H1 (cell line): ENCODE measurements around the gene DHFR2. TPM values are rescaled to one million over a fixed set of nuclear protein-coding genes. Genes with fewer than 3 reads are reported as not detected.

Experiments
- CTCF ChIA-PET: fragments of 300-600 bp; sonication (Branson Sonifier 250); formaldehyde crosslinking; loops from one replicate; lab custom pipeline; 2021; ENCODE audit not compliant: partially characterized antibody; lab: Charles Lee
- POLR2A ChIA-PET: fragments of 300-600 bp; sonication (Branson Sonifier 250); formaldehyde crosslinking; loops from one replicate; lab custom pipeline; 2021; ENCODE audit warnings: inconsistent platforms; ENCODE audit not compliant: partially characterized antibody; lab: Charles Lee
- DNase-seq, 2 experiments: peaks; one replicate each; pipeline versions ENCODE4 v3.0.0 to v3.0.0-alpha.2; 2010 to 2022; ENCODE audit warnings: low spot score in 2 of 2, low read depth in 1 of 2, mixed read lengths in 1 of 2
- FAIRE-seq: peaks from 2 replicates; lab custom pipeline; 2011; peaks lifted over from hg19 to GRCh38; lab: Jason Lieb, UNC
- H2AFZ ChIP-seq: 2 replicates; pipeline ENCODE4 v1.8.1; 2012; ENCODE audit warnings: low read length, inconsistent platforms
- H2AK5ac ChIP-seq: 2 replicates; pipeline ENCODE4 v1.6.1; 2013; ENCODE audit warnings: low read depth, low read length
- H2BK120ac ChIP-seq: replicated peaks from 2 replicates; pipeline ENCODE3; 2013; ENCODE audit warnings: low read depth, low read length, inconsistent platforms
- H2BK12ac ChIP-seq: 2 replicates; pipeline ENCODE4 v1.6.1; 2013; ENCODE audit warnings: low read depth, low read length
- H2BK15ac ChIP-seq: 2 replicates; pipeline ENCODE4 v1.6.1; 2013; ENCODE audit warnings: low read length
- H2BK20ac ChIP-seq: 2 replicates; pipeline ENCODE4 v1.6.1; 2013; ENCODE audit warnings: low read length
- H2BK5ac ChIP-seq: 2 replicates; pipeline ENCODE4 v1.6.1; 2013; ENCODE audit warnings: low read depth, low read length
- H3K14ac ChIP-seq: 2 replicates; pipeline ENCODE4 v1.6.1; 2013; ENCODE audit warnings: inconsistent platforms; ENCODE audit not compliant: insufficient read length
- H3K18ac ChIP-seq: 2 replicates; pipeline ENCODE4 v1.6.1; 2013; ENCODE audit warnings: low read length; ENCODE audit errors: extremely low read depth
- H3K23ac ChIP-seq: 2 replicates; pipeline ENCODE4 v1.6.1; 2013; ENCODE audit warnings: inconsistent platforms; ENCODE audit not compliant: insufficient read length
- H3K23me2 ChIP-seq: 2 replicates; pipeline ENCODE4 v1.6.1; 2013; ENCODE audit warnings: low read depth, low read length
- H3K27ac ChIP-seq: 2 replicates; pipeline ENCODE4 v1.6.1; 2011; ENCODE audit warnings: low read depth, low read length, inconsistent platforms
- H3K27me3 ChIP-seq, 4 experiments: replicated peaks in 1 of 4; 1 replicate in 1 of 4; 2 replicates in 3 of 4; pipeline versions ENCODE4 v1.6.1 to v1.8.1; 2011 to 2013; ENCODE audit warnings: low read length in 3 of 4, mild to moderate bottlenecking in 3 of 4, inconsistent platforms in 2 of 4, mixed read lengths in 2 of 4, moderate library complexity in 1 of 4; ENCODE audit not compliant: control insufficient read depth in 3 of 4, insufficient read depth in 3 of 4; ENCODE audit errors: extremely low read depth in 1 of 4
- H3K36me3 ChIP-seq, 4 experiments: 2 replicates each; pipeline versions ENCODE4 v1.6.1 to v1.8.1; 2011 to 2013; ENCODE audit warnings: mild to moderate bottlenecking in 4 of 4, low read length in 3 of 4, moderate library complexity in 2 of 4, control low read depth in 1 of 4, inconsistent platforms in 1 of 4; ENCODE audit not compliant: insufficient read depth in 4 of 4, control insufficient read depth in 2 of 4
- H3K4ac ChIP-seq: replicated peaks from 2 replicates; pipeline ENCODE3; 2013; ENCODE audit warnings: low read length, low read depth, mixed read lengths, inconsistent platforms; ENCODE audit not compliant: insufficient read length
- H3K4me1 ChIP-seq, 4 experiments: replicated peaks in 1 of 4; 1 replicate in 1 of 4; 2 replicates in 3 of 4; pipeline versions ENCODE4 v1.6.1 to v1.8.1; 2011 to 2013; ENCODE audit warnings: low read length in 3 of 4, inconsistent platforms in 2 of 4, mixed read lengths in 1 of 4; ENCODE audit not compliant: insufficient read depth in 4 of 4, control insufficient read depth in 3 of 4
- H3K4me2 ChIP-seq, 2 experiments: 2 replicates each; pipeline versions ENCODE4 v1.6.1 to v1.8.1; 2011 to 2013; ENCODE audit warnings: low read depth in 2 of 2, low read length in 2 of 2, control low read depth in 1 of 2, inconsistent platforms in 1 of 2, mild to moderate bottlenecking in 1 of 2; ENCODE audit not compliant: insufficient read depth in 1 of 2
- H3K4me3 ChIP-seq, 4 experiments: fragments of 200-600, 300-600 bp in 1 of 4; sonication (generic), shearing (Covaris generic), sonication (Bioruptor Twin) in 1 of 4; 2 replicates each; pipeline versions ENCODE4 v1.5.1 to v1.8.1; 2011 to 2016; ENCODE audit warnings: low read length in 4 of 4, low read depth in 3 of 4, control low read depth in 2 of 4, inconsistent platforms in 2 of 4, mild to moderate bottlenecking in 2 of 4, mixed read lengths in 1 of 4, moderate library complexity in 1 of 4; ENCODE audit not compliant: insufficient read depth in 2 of 4; ENCODE audit errors: extremely low read depth in 1 of 4
- H3K56ac ChIP-seq: replicated peaks from 2 replicates; pipeline ENCODE3; 2013; ENCODE audit warnings: low read depth, mild to moderate bottlenecking, mixed read lengths, low read length, inconsistent platforms; ENCODE audit not compliant: insufficient read length
- H3K79me1 ChIP-seq: 2 replicates; pipeline ENCODE4 v1.6.1; 2013; ENCODE audit warnings: low read depth, low read length, control low read depth
- H3K79me2 ChIP-seq, 2 experiments: 2 replicates each; pipeline versions ENCODE4 v1.6.1 to v1.8.1; 2012 to 2013; ENCODE audit warnings: low read length in 2 of 2, mild to moderate bottlenecking in 2 of 2, inconsistent platforms in 1 of 2; ENCODE audit not compliant: insufficient read depth in 2 of 2, control insufficient read depth in 1 of 2
- H3K9ac ChIP-seq, 4 experiments: replicated peaks in 1 of 4; 1 replicate in 1 of 4; 2 replicates in 3 of 4; pipeline versions ENCODE4 v1.6.1 to v1.8.1; 2011 to 2013; ENCODE audit warnings: low read depth in 3 of 4, low read length in 3 of 4, control low read depth in 2 of 4, mild to moderate bottlenecking in 2 of 4, moderate library complexity in 2 of 4, inconsistent platforms in 1 of 4; ENCODE audit errors: extremely low read depth in 1 of 4
- H3K9me3 ChIP-seq, 2 experiments: 2 replicates each; pipeline versions ENCODE4 v1.6.1 to v1.8.1; 2012 to 2013; ENCODE audit warnings: mild to moderate bottlenecking in 2 of 2, moderate library complexity in 2 of 2, control low read depth in 1 of 2, inconsistent platforms in 1 of 2, low read depth in 1 of 2, low read length in 1 of 2, mixed read lengths in 1 of 2; ENCODE audit not compliant: insufficient read depth in 2 of 2
- H4K20me1 ChIP-seq, 2 experiments: replicated peaks in 1 of 2; 2 replicates each; pipeline versions ENCODE3 to v1.8.1; 2011 to 2013; ENCODE audit warnings: inconsistent platforms in 2 of 2, low read length in 2 of 2, mild to moderate bottlenecking in 1 of 2; ENCODE audit not compliant: insufficient read depth in 2 of 2, control insufficient read depth in 1 of 2
- H4K5ac ChIP-seq: 2 replicates; pipeline ENCODE4 v1.6.1; 2013; ENCODE audit warnings: low read length, low read depth, mixed read lengths, inconsistent platforms; ENCODE audit not compliant: insufficient read length
- H4K8ac ChIP-seq: 2 replicates; pipeline ENCODE4 v1.8.0; 2013; ENCODE audit warnings: mild to moderate bottlenecking, moderate library complexity, low read length, inconsistent platforms; ENCODE audit not compliant: insufficient read depth; ENCODE audit errors: extremely low read depth
- H4K91ac ChIP-seq: replicated peaks from 2 replicates; pipeline ENCODE3; 2013; ENCODE audit warnings: low read length, mixed read lengths, inconsistent platforms; ENCODE audit not compliant: insufficient read length
- HDAC2 ChIP-seq, 2 experiments: fragments of 300-600 bp in 1 of 2; sonication (generic) in 1 of 2; IDR thresholded peaks; 2 replicates each; pipeline ENCODE4 v1.6.1; 2011 to 2012; ENCODE audit warnings: low read depth in 2 of 2, low read length in 2 of 2, mild to moderate bottlenecking in 2 of 2, moderate library complexity in 2 of 2, borderline replicate concordance in 1 of 2, inconsistent platforms in 1 of 2
- HDAC6 ChIP-seq: IDR thresholded peaks from one replicate; pipeline ENCODE4 v1.7.1; 2012; ENCODE audit warnings: low read depth, mild to moderate bottlenecking, inconsistent platforms, low read length, moderate library complexity
- KDM1A ChIP-seq: fragments of 200-600, 300-600 bp; sonication (generic); IDR thresholded peaks from 2 replicates; pipeline ENCODE4 v1.7.1; 2016; ENCODE audit warnings: mild to moderate bottlenecking, low read length, borderline replicate concordance
- MAX ChIP-seq: IDR thresholded peaks from 2 replicates; pipeline ENCODE4 v1.6.1; 2012; ENCODE audit warnings: inconsistent platforms
- RAD21 ChIP-seq, 2 experiments: IDR thresholded peaks in 1 of 2; conservative IDR thresholded peaks in 1 of 2; 2 replicates each; pipeline ENCODE4 v1.6.1; 2011; ENCODE audit warnings: low read depth in 2 of 2, low read length in 2 of 2, improper control_type of control experiment in 1 of 2, inconsistent platforms in 1 of 2, mild to moderate bottlenecking in 1 of 2, moderate library complexity in 1 of 2
- RFX5 ChIP-seq: IDR thresholded peaks from 2 replicates; pipeline ENCODE4 v1.6.1; 2011; ENCODE audit warnings: low read depth, low read length, improper control_type of control experiment, borderline replicate concordance
- WGBS, 2 experiments: shearing (Covaris generic) in 1 of 2; methylation state at CpG; one replicate each; pipeline versions ENCODE4 v1.1.6 to v1.1.7; 2013 to 2015; ENCODE audit warnings: low lambda C conversion rate in 2 of 2, mixed read lengths in 2 of 2, inconsistent platforms in 1 of 2, low coverage in 1 of 2, missing lambda C conversion rate in 1 of 2; ENCODE audit not compliant: insufficient replicate concordance in 2 of 2, insufficient coverage in 1 of 2, insufficient read length in 1 of 2; ENCODE audit errors: extremely low coverage in 1 of 2, missing lambda C conversion rate in 1 of 2; 5-methylcytosine and 5-hydroxymethylcytosine counted together
- polyA plus RNA-seq, 7 experiments: library from polyadenylated mRNA; depleted of rRNA in 3 of 7; stranded (reverse) in 5 of 7; unstranded in 2 of 7; fragments of >200 nt in 5 of 7; fragments of 200-250 nt in 2 of 7; gene quantifications; 1 replicate in 5 of 7; 2 replicates in 1 of 7; 4 replicates in 1 of 7; pipeline versions ENCODE4 v1.2.1 to v1.2.3, GENCODE V29; 2011 to 2013; ENCODE audit warnings: missing spikeins in 2 of 7, mixed read lengths in 2 of 7
- total RNA-seq: library from RNA; stranded (reverse); fragmentation: NEBNext Ultra II Directional; extraction: Animal tissue kit (Norgen Biotek cat#: 25700); gene quantifications from 2 replicates; pipeline ENCODE4 v1.2.1, GENCODE V29; 2021

DHFR2 gene
- total and polyA plus RNA-seq, 2 of the 8 experiments (the other 6 are each of a cell fraction or from before 2014, with no cell fraction given), result 0.59 to 2.6 TPM

- TF ChIP-seq MAX (no peak), HDAC6 (no peak), RAD21 (IDR thresholded peaks at IDR 0.05 in 1 of 2, conservative IDR thresholded peaks at IDR 0.05 in 1 of 2; ENCODE audit: low read depth in 2 of 2, low read length in 2 of 2) (no peak), RFX5 (no peak), HDAC2 (IDR thresholded peaks at IDR 0.05; ENCODE audit: borderline replicate concordance in 1 of 2, low read depth in 2 of 2, low read length in 2 of 2) (no peak), KDM1A (no peak)
- H2AFZ ChIP-seq, result no peak within 1 kb of the TSS
- H2BK15ac ChIP-seq, result no peak within 1 kb of the TSS
- no peaks in the 10 kb centered on the region for H3K79me2 ChIP-seq
- H4K20me1 ChIP-seq, result no peaks in the 10 kb centered on the region
- H3K4ac ChIP-seq, result no peak within 1 kb of the TSS
- no peaks in the 10 kb centered on the region for H3K36me3 ChIP-seq
- no peaks in the 10 kb centered on the region for H3K23me2 ChIP-seq
- no peak within 1 kb of the TSS for H3K18ac ChIP-seq
- no peaks in the 10 kb centered on the region for H3K4me1 ChIP-seq
- H4K8ac ChIP-seq, result no peak within 1 kb of the TSS
- WGBS, 2 experiments, result 85% methylated on average over 8 of the region's 8 CpGs; no CpG with 5 or more reads in 1 of the 2 experiments
- FAIRE-seq, result no peak
- no peak within 1 kb of the TSS for H3K56ac ChIP-seq
- H3K4me3 ChIP-seq, result no peak within 1 kb of the TSS
- no peak within 1 kb of the TSS for H2BK120ac ChIP-seq
- no peak within 1 kb of the TSS for H2BK5ac ChIP-seq
- no peaks in the 10 kb centered on the region for H3K9me3 ChIP-seq
- no peak within 1 kb of the TSS for H2AK5ac ChIP-seq
- no peak within 1 kb of the TSS for H2BK12ac ChIP-seq
- H2BK20ac ChIP-seq, result no peak within 1 kb of the TSS
- no peak within 1 kb of the TSS for H3K14ac ChIP-seq
- ChIA-PET POLR2A (no interaction called here), CTCF (interaction anchor here (1.0 kb wide), 1 partner anchor 9 kb away, joined by 3 read pairs; no protein-coding TSS in a partner anchor)
- DNase-seq, result no peak
- no peak within 1 kb of the TSS for H3K9ac ChIP-seq
- no peaks in the 10 kb centered on the region for H3K27me3 ChIP-seq
- no peak within 1 kb of the TSS for H3K23ac ChIP-seq
- H4K5ac ChIP-seq, result no peak within 1 kb of the TSS
- no peak within 1 kb of the TSS for H3K4me2 ChIP-seq
- H3K27ac ChIP-seq, result no peak within 1 kb of the TSS
- H3K79me1 ChIP-seq, result no peaks in the 10 kb centered on the region
- H4K91ac ChIP-seq, result no peak within 1 kb of the TSS
These were observed 34.5 kb downstream of the DHFR2 start, which contains the start of gene STX19 for GRCh38 chr3:94028093-94028837. STX19 (minus strand) TSS chr3:94028597; CDS start chr3:94015269, 13,328 bp downstream.
